ENCODE results near the gene RAP1GAP2. TPM values are rescaled to one million over a fixed set of nuclear protein-coding genes. Genes with fewer than 3 reads are reported as not detected.
A peak's percentile ranks its signal among the peaks of the same experiment; 100 is the strongest.

RAP1GAP2 gene
- polyA plus RNA-seq, 1 of the 3 experiments (the other 2 are of a cell fraction) = 22.0 TPM

DNA sequence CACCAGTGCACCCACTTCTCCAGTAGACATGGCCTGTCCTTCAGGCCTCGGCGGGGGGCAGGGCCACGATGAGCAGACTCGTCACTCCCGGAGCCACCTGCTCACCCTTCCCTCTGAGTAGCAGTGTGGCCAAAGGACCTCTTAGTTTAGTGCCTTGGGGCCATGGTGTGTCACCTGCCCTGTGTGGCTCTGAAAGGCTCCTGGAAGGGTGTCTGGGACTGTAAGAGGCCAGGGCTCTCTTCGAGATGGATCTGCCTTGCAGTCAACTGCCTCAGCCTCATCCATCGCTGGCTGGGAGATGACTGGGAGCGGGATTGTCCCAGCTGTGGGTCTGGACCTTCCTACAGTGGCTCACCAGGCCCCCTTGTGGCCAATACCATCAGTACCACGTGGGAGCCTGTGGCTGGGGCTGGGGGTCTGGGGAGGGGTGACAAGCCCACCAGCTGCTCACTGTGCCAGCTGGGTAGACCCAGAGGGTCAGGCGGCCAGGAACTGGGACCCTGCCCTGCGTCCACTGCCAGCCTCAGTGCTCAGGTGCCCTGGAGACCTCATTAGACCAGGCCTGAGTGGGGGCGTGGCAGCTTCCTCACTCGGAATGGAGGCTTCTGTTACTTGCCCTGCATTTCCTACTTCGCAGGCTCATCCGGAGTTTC, 133.8 kb downstream of the RAP1GAP2 start:
- TF ChIP-seq JUND (IDR thresholded peaks at IDR 0.05) (no peak), EP300 (IDR thresholded peaks at IDR 0.05; ENCODE audit: borderline replicate concordance in 1 of 2, low read depth in 1 of 2, low read length in 1 of 2) (0 out of 4 replicates have a peak, but pooled peaks of 1 of the 2 experiments have one; percentile 24), RAD21 (IDR thresholded peaks at IDR 0.05; ENCODE audit: low read length) (peak; percentile 87), EZH2phosphoT487 (IDR thresholded peaks at IDR 0.05; ENCODE audit: borderline replicate concordance, low read depth) (no peak), MXI1 (IDR thresholded peaks at IDR 0.05; ENCODE audit: low read depth, low read length) (peak; percentile 66; the same call in 1 of the 2 replicates), SMC3 (IDR thresholded peaks at IDR 0.05; ENCODE audit: low read depth, low read length) (peak; percentile 79)
- TF ChIP-seq, protein P1, sequence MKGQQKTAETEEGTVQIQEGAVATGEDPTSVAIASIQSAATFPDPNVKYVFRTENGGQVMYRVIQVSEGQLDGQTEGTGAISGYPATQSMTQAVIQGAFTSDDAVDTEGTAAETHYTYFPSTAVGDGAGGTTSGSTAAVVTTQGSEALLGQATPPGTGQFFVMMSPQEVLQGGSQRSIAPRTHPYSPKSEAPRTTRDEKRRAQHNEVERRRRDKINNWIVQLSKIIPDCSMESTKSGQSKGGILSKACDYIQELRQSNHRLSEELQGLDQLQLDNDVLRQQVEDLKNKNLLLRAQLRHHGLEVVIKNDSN (IDR thresholded peaks at IDR 0.05; ENCODE audit: borderline replicate concordance, low read depth) = peak; percentile 63
- TF ChIP-seq, protein P2, sequence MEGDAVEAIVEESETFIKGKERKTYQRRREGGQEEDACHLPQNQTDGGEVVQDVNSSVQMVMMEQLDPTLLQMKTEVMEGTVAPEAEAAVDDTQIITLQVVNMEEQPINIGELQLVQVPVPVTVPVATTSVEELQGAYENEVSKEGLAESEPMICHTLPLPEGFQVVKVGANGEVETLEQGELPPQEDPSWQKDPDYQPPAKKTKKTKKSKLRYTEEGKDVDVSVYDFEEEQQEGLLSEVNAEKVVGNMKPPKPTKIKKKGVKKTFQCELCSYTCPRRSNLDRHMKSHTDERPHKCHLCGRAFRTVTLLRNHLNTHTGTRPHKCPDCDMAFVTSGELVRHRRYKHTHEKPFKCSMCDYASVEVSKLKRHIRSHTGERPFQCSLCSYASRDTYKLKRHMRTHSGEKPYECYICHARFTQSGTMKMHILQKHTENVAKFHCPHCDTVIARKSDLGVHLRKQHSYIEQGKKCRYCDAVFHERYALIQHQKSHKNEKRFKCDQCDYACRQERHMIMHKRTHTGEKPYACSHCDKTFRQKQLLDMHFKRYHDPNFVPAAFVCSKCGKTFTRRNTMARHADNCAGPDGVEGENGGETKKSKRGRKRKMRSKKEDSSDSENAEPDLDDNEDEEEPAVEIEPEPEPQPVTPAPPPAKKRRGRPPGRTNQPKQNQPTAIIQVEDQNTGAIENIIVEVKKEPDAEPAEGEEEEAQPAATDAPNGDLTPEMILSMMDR (IDR thresholded peaks at IDR 0.05) = peak; percentile 76
- TF ChIP-seq, protein P3, sequence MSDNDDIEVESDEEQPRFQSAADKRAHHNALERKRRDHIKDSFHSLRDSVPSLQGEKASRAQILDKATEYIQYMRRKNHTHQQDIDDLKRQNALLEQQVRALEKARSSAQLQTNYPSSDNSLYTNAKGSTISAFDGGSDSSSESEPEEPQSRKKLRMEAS (IDR thresholded peaks at IDR 0.05; ENCODE audit: low read depth) = peak; percentile 91
- no peaks in the 10 kb centered on the region for H3K9me2 ChIP-seq
- no peaks in the 10 kb centered on the region for H3K9me3 ChIP-seq
- no peak overlapping the region for H3K9ac ChIP-seq
- peaks cover 4% of the 10 kb centered on the region; the same call in 1 of the 2 replicates for H3K79me2 ChIP-seq (ENCODE audit: insufficient read depth)
- no peaks in the 10 kb centered on the region for H4K20me1 ChIP-seq (ENCODE audit: insufficient read depth)
- WGBS (ENCODE audit: low lambda C conversion rate) = 81% methylated on average over 3 of the region's 15 CpGs
- H3K4me1 ChIP-seq (ENCODE audit: control insufficient read depth in 1 of 2, insufficient read depth in 2 of 2, low read depth in 1 of 2, low read length in 1 of 2) = peaks cover 6 to 59% of the 10 kb centered on the region in 2 experiments; a peak in 2 of 4 replicates
- no peaks in the 10 kb centered on the region for H3F3A ChIP-seq (replicated peaks; ENCODE audit: insufficient read depth)
- H3K4me3 ChIP-seq (ENCODE audit: low read depth in 2 of 2, low read length in 1 of 2) = no peak overlapping the region; a peak in 1 of 4 replicates
- H3K4me2 ChIP-seq = no peak overlapping the region
- H3K27ac ChIP-seq (ENCODE audit: low read depth in 2 of 2, low read length in 1 of 2) = peak overlapping the region in 1 of 2 experiments; percentile 94; a peak in 2 of 4 replicates
- H3K36me3 ChIP-seq (replicated peaks in 1 of 2; ENCODE audit: control insufficient read depth in 1 of 2, insufficient read depth in 2 of 2, low read length in 1 of 2) = no peaks in the 10 kb centered on the region
- DNase-seq = peak; percentile 85
- no peaks in the 10 kb centered on the region for H3K27me3 ChIP-seq (ENCODE audit: insufficient read depth)
- CTCF ChIA-PET = interaction anchor here (0.7 to 11.8 kb wide), 36 partner anchors 9 to 144 kb away, joined by 3 to 177 read pairs (median 4); no protein-coding TSS in a partner anchor
- POLR2A ChIA-PET = interaction anchor here (0.9 to 2.7 kb wide), 4 partner anchors 24 to 119 kb away, joined by 3 to 14 read pairs (median 9); no protein-coding TSS in a partner anchor
- H2AFZ ChIP-seq (ENCODE audit: low read depth) = no peak overlapping the region

DNA sequence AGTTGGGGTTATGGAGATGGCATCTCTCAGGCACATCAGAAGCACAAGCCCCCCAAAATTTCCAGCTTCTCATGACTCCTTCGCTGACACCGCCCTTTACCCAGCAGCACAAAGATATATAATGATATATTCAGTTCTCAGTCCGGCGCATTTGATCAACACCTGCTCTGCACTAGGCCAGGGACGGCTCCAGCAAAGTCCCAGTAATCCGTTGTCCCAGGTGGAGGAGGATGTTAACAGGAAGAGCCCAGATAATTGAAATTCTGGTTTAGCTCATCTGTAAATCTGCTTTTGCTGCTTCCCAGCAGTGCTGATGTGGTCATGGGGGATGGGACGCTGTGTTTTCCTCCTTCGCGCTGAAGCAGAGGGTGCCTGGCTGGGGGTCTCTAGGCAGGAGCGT, 135.6 kb downstream of the RAP1GAP2 start:
- no peak overlapping the region for H3K9ac ChIP-seq
- no peak for DNase-seq
- peak overlapping the region in 1 of 2 experiments; percentile 60; a peak in 1 of 4 replicates for H3K27ac ChIP-seq (ENCODE audit: low read depth in 2 of 2, low read length in 1 of 2)
- no peak overlapping the region for H3K4me2 ChIP-seq
- WGBS (ENCODE audit: low lambda C conversion rate) = 92% methylated on average over 6 of the region's 10 CpGs
- H3K9me2 ChIP-seq = no peaks in the 10 kb centered on the region
- peaks cover 0 to 47% of the 10 kb centered on the region in 2 experiments; a peak in 1 of 4 replicates for H3K4me1 ChIP-seq (ENCODE audit: control insufficient read depth in 1 of 2, insufficient read depth in 2 of 2, low read depth in 1 of 2, low read length in 1 of 2)
- CTCF ChIA-PET = interaction anchor here (1.0 to 11.8 kb wide), 8 partner anchors 22 to 146 kb away, joined by 3 to 177 read pairs (median 16); no protein-coding TSS in a partner anchor
- no peaks in the 10 kb centered on the region for H4K20me1 ChIP-seq (ENCODE audit: insufficient read depth)
- no peak overlapping the region for H3K4me3 ChIP-seq (ENCODE audit: low read depth in 2 of 2, low read length in 1 of 2)
- H2AFZ ChIP-seq (ENCODE audit: low read depth) = no peak overlapping the region
- POLR2A ChIA-PET = interaction anchor here (1.1 to 2.7 kb wide), 3 partner anchors 34 to 82 kb away, joined by 3 to 14 read pairs (median 3); no protein-coding TSS in a partner anchor
- no peaks in the 10 kb centered on the region for H3F3A ChIP-seq (replicated peaks; ENCODE audit: insufficient read depth)
- H3K9me3 ChIP-seq = no peaks in the 10 kb centered on the region
- H3K27me3 ChIP-seq (ENCODE audit: insufficient read depth) = no peaks in the 10 kb centered on the region
- H3K79me2 ChIP-seq (ENCODE audit: insufficient read depth) = peaks cover 4% of the 10 kb centered on the region; the same call in 1 of the 2 replicates
- H3K36me3 ChIP-seq (replicated peaks in 1 of 2; ENCODE audit: control insufficient read depth in 1 of 2, insufficient read depth in 2 of 2, low read length in 1 of 2) = no peaks in the 10 kb centered on the region
- TF ChIP-seq, protein P4, sequence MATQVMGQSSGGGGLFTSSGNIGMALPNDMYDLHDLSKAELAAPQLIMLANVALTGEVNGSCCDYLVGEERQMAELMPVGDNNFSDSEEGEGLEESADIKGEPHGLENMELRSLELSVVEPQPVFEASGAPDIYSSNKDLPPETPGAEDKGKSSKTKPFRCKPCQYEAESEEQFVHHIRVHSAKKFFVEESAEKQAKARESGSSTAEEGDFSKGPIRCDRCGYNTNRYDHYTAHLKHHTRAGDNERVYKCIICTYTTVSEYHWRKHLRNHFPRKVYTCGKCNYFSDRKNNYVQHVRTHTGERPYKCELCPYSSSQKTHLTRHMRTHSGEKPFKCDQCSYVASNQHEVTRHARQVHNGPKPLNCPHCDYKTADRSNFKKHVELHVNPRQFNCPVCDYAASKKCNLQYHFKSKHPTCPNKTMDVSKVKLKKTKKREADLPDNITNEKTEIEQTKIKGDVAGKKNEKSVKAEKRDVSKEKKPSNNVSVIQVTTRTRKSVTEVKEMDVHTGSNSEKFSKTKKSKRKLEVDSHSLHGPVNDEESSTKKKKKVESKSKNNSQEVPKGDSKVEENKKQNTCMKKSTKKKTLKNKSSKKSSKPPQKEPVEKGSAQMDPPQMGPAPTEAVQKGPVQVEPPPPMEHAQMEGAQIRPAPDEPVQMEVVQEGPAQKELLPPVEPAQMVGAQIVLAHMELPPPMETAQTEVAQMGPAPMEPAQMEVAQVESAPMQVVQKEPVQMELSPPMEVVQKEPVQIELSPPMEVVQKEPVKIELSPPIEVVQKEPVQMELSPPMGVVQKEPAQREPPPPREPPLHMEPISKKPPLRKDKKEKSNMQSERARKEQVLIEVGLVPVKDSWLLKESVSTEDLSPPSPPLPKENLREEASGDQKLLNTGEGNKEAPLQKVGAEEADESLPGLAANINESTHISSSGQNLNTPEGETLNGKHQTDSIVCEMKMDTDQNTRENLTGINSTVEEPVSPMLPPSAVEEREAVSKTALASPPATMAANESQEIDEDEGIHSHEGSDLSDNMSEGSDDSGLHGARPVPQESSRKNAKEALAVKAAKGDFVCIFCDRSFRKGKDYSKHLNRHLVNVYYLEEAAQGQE (IDR thresholded peaks at IDR 0.05; ENCODE audit: low read depth, low read length) = no peak
- no peak for TF ChIP-seq NFIC (IDR thresholded peaks at IDR 0.05; ENCODE audit: borderline replicate concordance)
- TF ChIP-seq FOXJ3 (CRISPR knock-in tag; IDR thresholded peaks at IDR 0.05) = no peak
- TF ChIP-seq, protein P5, sequence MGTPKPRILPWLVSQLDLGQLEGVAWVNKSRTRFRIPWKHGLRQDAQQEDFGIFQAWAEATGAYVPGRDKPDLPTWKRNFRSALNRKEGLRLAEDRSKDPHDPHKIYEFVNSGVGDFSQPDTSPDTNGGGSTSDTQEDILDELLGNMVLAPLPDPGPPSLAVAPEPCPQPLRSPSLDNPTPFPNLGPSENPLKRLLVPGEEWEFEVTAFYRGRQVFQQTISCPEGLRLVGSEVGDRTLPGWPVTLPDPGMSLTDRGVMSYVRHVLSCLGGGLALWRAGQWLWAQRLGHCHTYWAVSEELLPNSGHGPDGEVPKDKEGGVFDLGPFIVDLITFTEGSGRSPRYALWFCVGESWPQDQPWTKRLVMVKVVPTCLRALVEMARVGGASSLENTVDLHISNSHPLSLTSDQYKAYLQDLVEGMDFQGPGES (IDR thresholded peaks at IDR 0.05; ENCODE audit: low read depth, low read length) = no peak
- TF ChIP-seq POLR2AphosphoS5 (IDR thresholded peaks at IDR 0.05; ENCODE audit: low read depth, low read length) = no peak
- no peak for TF ChIP-seq YY1 (IDR thresholded peaks at IDR 0.05; ENCODE audit: low read depth)
- TF ChIP-seq CHD2 (IDR thresholded peaks at IDR 0.05; ENCODE audit: low read length, partially characterized antibody) = no peak
- TF ChIP-seq RFX5 (IDR thresholded peaks at IDR 0.05; ENCODE audit: low read length) = no peak
- no peak; a peak in 1 of 4 replicates for TF ChIP-seq EP300 (IDR thresholded peaks at IDR 0.05; ENCODE audit: borderline replicate concordance in 1 of 2, low read depth in 1 of 2, low read length in 1 of 2)
- TF ChIP-seq MXI1 (IDR thresholded peaks at IDR 0.05; ENCODE audit: low read depth, low read length) = no peak
- TF ChIP-seq TCF12 (IDR thresholded peaks at IDR 0.05) = no peak
- TF ChIP-seq EZH2phosphoT487 (IDR thresholded peaks at IDR 0.05; ENCODE audit: borderline replicate concordance, low read depth) = no peak

Measured in SK-N-SH (cell line).